NCI-H526 treated with DMSO at 0.1 percent for 48 hours (cell line): ENCODE results near the gene SLC26A8.
A peak's percentile ranks its signal among the peaks of the same experiment; 100 is the strongest.
"Not testable (repeated sequence)": the region's sequence is repeated elsewhere in the genome, so short reads cannot be mapped to it uniquely, and the experiment has no call there.

Experiments used
- DNase-seq: peaks from one replicate; lab custom pipeline; 2025; lab: John Stamatoyannopoulos, UW

Gene SLC26A8

DNA sequence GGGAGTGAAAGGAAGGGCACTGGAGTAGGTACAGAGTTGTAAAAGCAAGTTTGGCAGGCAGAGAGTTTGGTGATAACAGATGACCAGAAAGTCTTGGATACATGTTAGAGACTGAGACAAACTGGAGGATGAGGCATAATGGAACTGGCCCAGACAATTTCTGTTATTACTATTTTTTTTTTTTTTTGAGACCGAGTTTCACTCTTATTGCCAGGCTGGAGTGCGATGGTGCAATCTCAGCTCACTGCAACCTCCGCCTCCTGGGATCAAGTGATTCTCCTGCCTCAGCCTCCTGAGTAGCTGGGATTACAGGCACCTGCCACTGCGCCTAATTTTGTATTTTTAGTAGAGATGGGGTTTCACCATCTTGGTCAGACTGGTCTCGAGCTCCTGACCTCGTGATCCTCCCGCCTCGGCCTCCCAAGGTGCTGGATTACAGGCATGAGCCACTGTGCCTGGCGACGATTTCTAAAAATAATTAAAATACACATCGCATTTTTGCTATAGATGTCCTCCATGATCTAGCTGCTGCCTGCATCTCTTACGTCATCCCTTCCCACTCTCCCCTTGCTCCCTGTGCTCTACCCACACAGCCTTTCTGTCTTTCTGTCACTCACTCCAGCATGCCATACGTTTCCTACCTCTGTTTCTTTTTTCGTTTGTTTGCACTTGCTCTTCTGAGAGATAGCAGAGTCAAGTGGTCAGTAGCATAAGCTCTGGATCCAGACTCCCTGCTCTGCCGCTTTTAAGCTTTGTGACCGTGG, 26.7 kb upstream of the SLC26A8 start:
- DNase-seq = no peak

GRCh38 chr6:36050305-36050704, 25.9 kb upstream of the SLC26A8 start:
- DNase-seq = no peak

DNA sequence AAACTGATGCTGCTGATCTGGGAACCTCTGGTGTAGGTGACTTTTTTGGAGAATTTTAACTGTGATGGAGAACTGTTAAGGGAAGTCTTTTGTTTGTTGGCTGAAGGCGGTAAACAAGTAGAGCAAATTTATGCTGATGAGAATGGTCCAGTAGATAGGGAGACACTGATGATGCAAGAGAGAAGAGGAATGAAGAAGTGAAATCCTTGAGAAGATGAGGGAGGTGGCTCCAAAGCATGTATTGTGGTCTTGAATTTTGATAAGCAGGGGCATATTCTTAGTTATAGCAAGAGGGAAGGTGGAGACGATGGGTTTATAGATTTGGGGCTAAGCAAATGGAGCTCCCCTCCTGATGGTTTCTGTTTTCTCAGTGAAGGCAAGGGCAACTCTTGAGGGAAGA, 25.1 kb upstream of the SLC26A8 start:
- DNase-seq = no peak

DNA sequence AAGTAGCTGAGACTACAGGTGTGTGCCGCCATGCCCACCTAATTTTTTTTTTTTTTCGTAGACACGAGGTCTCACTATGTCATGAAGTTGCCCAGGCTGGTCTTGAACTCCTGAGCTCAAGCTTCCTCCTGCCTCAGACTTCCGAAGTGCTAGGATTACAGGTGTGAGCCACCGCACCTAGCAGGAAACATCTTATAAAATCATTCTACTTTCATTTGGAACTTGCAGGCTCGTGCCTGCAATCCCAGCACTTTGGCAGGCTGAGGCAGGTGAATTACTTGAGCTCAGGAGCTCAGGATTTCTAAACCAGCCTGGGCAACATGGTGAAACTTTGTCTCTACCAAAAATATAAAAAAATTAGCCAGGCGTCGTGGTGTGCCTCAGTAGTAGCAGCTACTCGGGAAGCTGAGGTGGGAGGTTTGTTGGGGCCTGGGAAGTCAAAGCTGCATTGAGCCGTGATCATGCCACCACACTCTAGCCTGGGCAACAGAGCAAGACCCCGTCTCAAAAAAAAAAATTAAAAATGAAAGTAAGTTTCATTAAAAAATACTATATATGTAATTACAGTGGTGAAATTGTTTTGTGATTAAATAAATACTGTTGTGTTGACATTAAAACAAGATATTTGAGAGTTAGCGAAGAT, 18.3 kb upstream of the SLC26A8 start:
- DNase-seq = no peak

DNA sequence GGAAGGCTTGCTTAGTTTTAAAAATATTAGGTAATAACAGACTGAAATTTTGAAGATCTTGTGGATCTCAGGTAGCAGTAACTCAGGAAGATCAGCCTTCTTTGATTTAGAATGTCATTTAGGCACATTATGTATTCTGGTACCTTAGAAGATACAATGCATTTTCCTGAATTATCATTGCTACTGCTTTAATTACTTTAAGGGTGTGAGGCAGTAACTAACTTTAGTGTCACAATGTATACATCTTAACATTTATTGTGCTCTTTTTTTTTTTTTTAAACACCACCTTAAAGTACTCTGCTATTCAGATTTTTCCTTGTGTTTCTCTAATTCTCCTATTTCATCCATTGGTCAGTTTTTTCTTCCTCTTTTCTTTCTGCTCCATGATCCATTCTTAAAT, 16.5 kb upstream of the SLC26A8 start:
- no peak for DNase-seq

DNA sequence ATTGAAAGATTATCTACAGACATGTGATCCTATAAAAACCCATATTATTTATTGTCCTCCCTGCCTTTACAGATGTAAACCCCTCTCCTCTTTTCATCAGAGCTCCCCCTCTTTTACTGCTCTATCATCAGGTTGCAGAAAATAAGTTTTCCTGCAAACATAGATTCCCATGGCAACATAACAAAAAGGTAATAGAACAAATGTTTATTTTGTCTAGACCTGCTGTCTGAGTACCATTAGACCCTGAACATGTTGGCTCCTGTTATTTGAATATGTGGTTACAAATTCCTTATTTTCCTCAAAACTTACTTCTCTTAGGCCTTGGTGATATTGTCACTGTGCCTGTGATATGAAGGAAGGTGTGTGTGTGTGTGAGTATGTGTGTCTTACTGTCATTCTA, 14.7 kb upstream of the SLC26A8 start:
- no peak for DNase-seq

DNA sequence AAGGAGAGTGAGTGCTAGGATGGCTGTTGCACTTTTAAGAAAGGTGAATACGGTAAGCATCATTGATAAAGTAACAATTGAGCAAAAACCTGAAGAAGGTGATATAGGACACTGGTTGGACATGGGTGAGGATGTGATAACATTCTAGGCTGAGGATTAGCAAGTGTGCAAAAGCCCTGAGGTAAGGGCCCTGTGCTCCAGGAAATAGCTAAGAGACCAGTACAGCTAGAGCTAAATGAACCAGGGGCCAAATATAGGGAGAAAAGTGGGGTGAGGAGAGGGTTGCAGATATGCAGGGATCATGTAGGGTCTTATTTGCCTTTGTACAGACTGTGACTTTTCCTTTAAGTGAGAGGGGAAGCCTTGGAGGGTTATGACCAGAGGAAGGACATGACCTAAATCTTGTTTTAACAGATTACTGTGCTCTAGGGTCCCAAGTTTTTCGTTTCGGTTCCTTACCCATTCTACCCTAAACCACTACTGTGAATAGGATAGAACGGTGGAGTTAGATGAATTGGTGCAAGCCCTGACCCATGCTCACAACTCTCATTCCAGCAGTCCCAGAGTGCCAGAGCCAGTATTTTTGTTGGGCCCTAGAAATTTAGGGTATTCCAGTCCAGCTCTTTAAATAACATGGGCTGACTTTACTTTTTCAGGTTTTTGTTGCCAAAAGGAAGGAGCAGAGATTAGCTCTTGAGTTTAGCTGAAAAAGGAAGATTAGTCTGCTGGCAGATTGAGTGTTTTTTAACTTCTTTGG, 13.9 kb upstream of the SLC26A8 start:
- DNase-seq = no peak

DNA sequence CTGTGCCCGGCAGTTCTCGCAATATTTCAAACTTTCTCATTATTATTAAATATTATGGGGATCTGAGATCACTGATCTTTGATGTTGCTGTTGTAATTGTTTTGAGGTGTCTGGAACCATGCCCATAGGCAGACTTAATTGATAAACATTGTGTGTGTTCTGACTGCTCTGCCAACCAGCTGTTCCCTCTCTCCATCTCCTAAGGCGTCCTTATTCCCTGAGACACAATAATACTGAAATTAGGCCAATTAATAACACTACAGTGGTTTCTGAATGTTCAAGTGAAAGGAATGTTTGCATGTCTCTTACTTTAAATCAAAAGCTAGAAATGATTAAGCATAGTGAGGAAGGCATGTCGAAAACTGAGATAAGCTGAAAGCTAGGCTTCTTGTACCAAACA, 10.8 kb upstream of the SLC26A8 start:
- DNase-seq = no peak

DNA sequence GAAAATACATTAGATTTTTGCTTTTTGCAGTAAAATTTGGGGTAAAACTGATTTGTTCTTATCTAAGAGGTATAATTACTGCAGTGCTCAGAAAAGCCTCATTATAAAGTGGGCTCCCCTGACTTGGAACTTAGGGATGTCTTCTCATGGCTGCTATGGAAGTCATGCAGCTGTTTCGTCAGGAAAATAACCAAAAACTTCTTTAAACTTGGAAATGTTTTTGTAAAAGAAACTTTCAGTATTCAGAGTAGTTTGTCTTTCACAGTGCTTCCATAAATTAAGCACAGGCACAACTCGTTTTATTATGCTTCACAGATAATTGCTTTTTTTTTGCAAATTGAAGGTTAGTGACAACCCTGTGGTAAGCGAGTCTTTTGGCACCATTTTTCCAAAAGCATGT, 10.0 kb upstream of the SLC26A8 start:
- no peak for DNase-seq

- no peak for DNase-seq
These were observed 9.5 kb upstream of the SLC26A8 start for GRCh38 chr6:36033935-36034334.

GRCh38 chr6:36033144-36033543, 8.7 kb upstream of the SLC26A8 start:
- not testable (repeated sequence) for DNase-seq

DNA sequence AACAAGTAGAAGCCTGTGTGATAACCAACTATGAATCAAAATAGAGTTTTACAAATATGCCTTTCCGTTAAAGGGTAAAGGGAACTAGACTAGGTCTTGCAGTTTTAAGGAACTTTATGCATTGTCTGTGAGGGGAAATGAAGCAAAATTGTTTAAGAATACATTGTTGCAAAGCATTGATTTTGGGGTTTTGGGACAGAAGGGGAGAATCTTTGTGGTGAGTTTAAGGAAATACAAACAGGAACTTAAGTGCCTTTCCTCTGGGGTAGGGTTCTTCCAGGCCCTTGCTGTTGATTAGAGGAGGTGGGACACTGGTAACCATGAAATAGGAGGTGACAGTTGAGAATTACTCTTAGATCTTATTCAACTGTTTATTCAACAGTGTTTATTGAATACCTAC, 7.8 kb upstream of the SLC26A8 start:
- DNase-seq = no peak

DNA sequence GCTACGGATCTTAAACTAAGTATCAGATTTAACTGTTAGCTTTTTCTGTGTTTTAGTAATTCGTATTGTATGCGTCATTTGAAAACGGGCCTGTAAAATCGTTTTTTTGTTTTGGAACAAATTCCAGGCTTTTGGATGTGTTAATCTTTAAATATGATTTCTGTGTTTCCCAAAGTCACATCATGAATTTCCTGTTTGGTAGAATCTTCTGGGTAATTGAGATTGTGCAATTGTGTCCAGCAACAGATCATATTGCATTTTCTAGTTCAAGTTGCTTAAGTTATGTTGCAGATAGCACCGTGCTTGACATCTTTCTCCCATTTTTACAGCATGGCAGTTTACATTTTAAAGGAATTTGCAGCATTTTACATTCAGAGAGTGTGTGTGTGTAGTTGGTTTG, 5.0 kb upstream of the SLC26A8 start:
- no peak for DNase-seq

DNA sequence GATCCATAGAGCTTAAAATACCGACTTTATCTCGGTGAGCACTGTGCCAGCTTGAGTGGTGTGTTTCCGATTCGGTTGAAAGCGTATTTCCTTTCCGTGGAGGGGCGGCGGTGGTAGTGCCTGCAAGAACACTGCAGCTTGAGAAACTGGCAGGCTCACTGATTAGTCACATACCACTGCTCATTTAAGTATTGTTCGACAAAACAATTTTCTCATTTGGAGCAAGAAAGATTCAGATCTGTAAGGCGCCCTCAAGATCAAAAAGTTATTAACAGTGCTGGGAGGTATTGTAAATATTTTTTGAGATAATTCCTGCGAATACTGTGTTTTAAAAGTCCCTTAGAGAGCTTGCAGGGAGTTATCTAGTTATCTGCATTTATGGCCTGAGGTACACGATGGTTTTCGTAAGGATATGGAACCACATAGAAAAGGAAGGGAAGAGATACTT, 4.5 kb upstream of the SLC26A8 start:
- peak; percentile 61 for DNase-seq

DNA sequence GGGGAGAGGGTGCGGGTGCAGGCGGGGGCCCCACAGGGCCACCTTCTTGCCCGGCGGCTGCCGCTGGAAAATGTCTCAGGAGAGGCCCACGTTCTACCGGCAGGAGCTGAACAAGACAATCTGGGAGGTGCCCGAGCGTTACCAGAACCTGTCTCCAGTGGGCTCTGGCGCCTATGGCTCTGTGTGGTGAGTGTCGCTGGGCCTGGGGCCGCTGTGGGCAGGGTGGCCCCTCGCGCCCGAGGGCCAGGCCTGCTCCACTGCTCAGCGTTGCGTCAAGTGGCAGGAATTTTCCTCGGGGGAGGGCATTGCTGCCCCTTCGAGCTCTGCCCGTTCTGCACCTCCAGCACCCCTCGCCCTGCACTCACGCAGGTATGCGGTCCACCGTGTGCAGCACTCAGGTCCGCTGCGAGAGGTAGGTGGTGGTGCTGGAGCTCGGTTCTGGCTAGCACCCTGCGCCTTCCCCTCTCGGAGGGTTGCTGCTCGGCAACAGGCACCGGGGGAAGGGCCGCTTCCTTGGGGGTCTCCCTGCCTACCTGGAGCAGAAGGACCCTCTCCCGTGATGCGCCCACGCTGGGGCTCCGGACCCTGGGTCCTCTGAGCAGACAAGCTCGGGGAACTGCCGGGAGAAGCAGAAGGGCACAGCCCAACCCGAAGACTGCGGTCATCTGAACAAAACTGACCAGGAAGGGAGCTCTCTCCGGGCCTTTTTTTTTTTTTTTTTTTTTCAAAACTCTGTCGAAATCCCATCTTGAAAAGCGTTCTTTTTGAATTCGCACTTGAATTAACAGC, 3.8 kb upstream of the SLC26A8 start:
- peak; percentile 61 for DNase-seq

DNA sequence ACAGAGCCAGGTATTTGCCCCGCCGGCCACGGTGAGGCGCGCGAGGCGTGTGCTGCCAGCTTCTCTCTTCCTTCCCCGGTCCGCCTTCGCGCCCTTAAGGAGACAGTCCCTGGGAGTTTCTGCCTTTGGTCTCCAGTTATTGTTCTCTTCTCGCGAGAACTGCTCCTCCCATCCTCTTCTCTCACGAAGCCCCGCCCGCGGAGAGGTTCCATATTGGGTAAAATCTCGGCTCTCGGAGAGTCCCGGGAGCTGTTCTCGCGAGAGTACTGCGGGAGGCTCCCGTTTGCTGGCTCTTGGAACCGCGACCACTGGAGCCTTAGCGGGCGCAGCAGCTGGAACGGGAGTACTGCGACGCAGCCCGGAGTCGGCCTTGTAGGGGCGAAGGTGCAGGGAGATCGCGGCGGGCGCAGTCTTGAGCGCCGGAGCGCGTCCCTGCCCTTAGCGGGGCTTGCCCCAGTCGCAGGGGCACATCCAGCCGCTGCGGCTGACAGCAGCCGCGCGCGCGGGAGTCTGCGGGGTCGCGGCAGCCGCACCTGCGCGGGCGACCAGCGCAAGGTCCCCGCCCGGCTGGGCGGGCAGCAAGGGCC, 3.2 kb upstream of the SLC26A8 start, which contains the start of gene MAPK14:
Gene MAPK14 (plus strand): TSS at position 308 of the 587 bp plus-strand sequence. CDS start 350 bp downstream, outside the sequence.
- peak; percentile 99 for DNase-seq

GRCh38 chr6:36025932-36026327, 1.5 kb upstream of the SLC26A8 start:
- DNase-seq = no peak

- no peak for DNase-seq
These were observed 955 bp upstream of the SLC26A8 start for GRCh38 chr6:36025260-36025931.

DNA sequence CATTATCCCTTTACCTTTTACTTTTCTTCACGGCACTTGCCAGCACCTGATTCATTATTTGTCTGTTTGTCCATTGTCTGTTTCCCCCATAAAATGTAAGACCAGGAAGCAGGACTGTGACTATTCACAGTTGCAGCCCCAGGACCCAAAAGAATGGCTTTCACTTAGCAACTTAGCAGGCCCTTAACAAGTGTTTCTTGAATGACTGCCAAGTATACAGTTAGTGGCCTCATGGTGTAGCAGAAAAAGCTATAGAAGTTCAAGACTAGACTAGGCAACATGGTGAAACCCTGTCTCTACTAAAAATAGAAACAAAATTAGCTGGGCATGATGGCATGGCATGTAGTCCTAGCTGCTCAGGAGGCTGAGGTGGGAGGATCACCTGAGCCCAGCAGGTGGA, 4.3 kb downstream of the SLC26A8 start:
- DNase-seq = no peak

DNA sequence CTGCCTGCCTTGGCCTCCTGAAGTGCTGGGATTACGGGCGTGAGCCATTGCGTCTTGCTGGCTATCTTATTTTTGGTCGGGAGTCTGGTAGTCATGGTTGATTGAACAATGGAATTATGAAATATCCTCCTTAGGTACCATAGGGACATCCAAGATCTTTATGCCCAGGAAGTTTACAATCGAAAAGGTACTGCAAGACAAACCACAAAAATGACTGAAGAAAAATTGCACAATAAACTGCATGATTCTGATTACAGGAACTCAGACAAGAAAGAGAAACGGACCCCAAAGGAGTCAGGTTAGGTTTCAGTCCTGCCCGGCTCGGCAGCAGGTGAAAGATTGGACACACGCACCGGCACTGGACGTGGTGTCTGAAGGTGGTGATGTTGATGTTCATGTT, 5.3 kb downstream of the SLC26A8 start:
- no peak for DNase-seq

DNA sequence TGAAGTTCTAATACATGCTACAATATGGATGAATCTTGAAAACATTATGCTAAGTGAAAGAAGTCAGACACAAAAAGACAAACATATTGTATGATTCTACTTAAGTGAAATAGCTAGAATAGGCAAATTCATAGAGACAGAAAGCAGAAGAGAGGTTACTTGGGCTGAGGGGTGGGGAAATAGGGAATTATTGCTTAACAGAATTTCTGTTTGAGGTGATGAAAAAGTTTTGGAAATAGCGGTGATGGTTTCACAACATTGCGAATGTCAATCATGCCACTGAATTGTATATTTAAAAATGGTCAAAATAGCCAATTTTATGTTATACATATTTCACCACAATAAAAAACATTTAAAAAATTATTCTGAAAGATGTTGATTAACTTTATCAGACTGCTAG, 6.1 kb downstream of the SLC26A8 start:
- no peak for DNase-seq
